ENCODE data around the gene CPNE7.
"Not testable (repeated sequence)": the region's sequence is repeated elsewhere in the genome, so short reads cannot be mapped to it uniquely, and the experiment has no call there.

The CPNE7 gene

DNA sequence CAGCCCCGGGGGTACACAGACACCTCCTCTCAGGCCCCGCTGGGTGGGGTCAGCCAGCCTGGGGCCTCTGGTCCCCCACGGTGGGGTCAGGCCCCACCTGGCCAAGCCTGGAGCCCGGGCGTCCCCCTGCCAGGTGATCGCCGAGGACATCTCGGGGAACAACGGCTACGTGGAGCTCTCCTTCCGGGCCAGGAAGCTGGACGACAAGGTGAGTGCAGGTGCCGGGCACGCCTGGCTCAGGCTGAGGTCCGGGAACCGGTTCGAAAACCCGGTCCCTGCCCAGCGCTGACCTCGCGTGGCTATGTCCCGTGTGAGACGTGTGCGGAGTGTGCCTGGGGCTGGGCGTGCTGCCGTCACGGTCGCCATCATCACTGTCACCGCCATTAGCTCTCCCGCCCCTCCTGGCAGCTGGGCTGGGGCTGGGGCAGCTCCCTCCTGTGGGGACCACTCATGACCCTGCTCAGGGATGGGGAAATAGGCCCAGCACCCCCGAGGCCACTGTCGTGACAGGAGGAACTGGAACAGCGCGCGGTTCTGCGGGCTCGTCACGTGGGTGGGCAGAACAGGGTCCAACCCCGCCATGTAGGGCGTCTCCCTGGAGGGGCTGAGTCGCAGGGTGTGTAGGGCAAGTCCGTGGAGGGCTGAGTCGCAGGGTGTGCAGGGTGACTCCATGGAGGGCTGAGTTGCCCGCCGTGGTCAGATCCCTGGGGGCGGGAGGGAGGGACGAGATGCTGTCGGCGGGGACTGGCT is 8.5 kb downstream of the CPNE7 start:
- DNase-seq, result no peak

GRCh38 chr16:89584768-89585549 is 9.4 kb downstream of the CPNE7 start:
- DNase-seq, result no peak

- DNase-seq, result no peak
These were observed 10.7 kb downstream of the CPNE7 start for GRCh38 chr16:89586218-89586617.

- no peak for DNase-seq
These were observed 11.3 kb downstream of the CPNE7 start for GRCh38 chr16:89586853-89587252.

- DNase-seq, result not testable (repeated sequence)
These were observed 12.1 kb downstream of the CPNE7 start for GRCh38 chr16:89587676-89588075.

GRCh38 chr16:89588413-89589109 is 13.0 kb downstream of the CPNE7 start:
- DNase-seq, result no peak

- DNase-seq, result no peak
These were observed 13.8 kb downstream of the CPNE7 start for GRCh38 chr16:89589241-89589926.

DNA sequence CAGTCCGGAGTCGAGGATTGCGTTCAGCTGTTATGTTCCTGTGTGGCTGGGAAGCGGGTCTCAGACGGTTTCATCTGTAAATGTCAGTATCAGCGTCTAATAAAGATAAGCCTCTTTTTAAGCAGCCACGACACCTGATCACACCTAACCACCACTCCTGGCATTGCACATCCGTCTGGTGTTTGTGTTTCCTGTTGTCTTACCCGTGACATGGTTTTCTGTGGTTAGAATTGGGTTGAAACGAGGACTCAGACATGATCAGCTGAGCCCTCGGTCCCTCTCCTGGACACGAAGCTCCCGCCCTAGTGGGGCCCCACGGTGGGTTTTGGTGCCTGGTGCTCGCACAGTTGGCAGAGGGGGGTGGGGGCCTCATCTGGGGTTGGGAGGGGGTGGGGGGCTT is 18.3 kb downstream of the CPNE7 start:
- no peak for DNase-seq

DNA sequence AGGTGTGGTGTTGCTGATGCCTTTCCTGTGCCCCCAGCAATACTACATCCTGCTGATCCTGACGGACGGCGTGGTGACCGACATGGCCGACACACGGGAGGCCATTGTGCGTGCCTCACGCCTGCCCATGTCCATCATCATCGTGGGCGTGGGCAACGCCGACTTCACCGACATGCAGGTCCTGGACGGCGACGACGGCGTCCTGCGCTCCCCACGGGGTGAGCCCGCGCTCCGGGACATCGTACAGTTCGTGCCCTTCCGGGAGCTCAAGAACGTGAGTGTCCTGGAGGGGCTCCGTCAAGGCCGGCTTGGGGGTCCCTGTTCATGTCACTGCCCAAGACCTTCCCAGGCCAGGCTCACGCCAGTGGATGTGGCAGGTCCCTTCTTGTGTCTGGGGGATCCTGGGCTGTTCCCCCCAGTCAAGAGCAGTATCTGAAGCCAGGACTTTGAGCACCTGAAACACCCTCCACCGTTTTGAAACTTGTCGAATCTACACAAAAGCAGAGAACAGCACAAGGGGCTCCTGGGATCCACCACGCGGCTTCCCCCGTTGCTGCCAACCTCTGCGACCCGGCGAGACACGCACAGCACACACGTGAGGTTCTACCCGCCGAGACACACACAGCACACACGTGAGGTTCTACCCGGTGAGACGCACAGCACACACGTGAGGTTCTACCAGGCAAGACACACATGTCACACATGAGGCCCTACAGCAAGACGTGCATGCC is 19.9 kb downstream of the CPNE7 start:
- no peak for DNase-seq

DNA sequence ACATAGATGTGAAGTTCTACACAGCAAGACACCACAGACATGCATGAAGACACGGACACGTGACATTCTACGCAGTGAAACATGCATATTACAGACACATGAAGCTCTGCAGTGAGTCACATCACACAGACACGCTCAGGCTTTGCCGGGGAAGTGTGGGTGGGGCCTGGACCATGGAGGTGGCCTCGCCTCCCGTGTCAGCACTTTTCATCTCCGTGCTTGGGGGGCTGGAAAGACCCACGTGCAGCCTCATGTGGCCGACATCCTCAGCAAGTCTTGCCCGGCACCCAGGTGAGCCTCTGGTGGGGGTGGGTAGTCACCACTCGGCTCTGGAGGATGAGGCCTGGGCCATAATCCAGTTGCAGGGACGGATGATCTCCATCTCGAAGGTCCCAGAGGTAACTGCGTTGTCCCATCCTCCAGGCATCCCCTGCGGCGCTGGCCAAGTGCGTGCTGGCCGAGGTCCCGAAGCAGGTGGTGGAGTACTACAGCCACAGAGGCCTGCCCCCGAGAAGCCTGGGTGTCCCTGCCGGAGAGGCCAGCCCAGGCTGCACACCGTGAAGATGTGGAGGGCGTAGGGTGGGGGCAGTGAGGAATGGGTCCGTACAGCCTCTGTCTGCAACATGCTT is 20.6 kb downstream of the CPNE7 start:
- DNase-seq, result no peak

DNA sequence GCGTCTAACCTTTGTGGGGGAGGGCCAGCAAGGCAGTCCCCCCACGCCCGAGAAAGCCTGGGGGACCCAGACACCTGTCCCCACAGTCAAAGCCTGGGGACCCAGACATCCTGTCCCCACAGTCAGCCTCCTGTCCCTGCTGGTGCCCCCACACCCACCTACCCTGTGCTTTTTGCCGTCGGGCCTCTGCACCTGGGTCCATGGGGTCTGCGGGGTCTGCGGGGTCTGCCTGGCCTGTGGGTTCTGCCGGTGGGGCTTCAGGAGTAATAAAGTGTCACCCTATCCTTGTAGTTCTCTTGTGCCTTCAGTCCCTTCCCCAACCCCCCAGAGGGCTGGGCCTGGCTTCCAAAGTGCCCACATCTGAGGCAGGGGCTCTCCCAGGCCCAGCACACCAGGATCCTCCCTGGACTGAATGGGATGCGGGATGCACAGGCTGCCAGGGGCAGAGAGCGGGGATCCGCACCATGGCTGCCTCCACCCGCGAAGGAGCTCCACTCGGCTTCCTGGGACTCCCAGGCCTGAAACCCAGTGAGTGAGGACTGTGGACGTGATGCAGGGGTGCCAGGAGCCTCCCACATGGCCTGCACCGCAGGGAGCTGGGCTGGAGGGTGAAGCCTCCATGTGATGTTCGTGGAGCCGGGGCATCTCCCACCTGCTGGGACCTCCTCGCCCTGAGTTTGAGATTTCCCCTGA is 21.5 kb downstream of the CPNE7 start:
- no peak for DNase-seq

GRCh38 chr16:89598199-89598598 is 22.6 kb downstream of the CPNE7 start:
- no peak for DNase-seq

- DNase-seq, result no peak
These were observed 23.9 kb downstream of the CPNE7 start for GRCh38 chr16:89599451-89599858.

- DNase-seq, result no peak
These were observed 24.3 kb downstream of the CPNE7 start for GRCh38 chr16:89599902-89600301.

DNA sequence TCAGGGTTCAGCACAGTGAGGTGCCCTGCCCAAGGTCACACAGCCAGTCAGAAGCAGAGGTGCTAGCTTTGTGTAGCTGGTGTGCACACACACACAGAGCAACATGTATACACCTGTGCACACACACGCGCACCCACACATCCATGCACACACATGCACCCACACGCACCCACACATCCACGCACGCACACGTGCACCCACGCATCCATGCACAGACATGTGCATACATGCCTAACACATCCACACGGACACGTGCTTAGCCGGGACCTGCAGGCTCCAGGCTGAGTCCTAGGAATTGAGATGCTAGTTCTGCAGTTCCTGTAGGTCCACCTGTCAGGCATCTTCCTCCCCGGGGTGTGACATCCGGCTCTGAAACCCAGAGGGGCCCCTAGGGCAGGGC is 24.9 kb downstream of the CPNE7 start:
- DNase-seq, result no peak

DNA sequence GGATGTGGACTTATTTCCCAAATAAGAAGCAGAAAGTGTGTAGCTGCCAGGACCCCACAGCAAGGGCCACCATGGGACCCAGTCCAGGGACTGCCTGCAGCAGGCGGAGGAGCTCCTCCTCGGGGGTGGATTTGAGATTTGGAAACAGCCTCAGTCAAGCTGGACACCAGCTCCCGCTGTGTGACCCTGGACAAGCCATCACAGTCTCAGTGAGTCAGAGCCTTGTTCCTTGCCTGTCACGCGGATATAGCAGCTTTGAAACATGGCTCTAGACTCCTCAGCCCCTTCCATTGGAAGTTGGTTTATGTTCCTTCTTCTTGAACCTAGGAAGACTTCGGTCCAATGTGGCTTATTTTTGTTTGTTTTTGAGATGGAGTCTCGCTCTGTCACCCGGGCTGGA is 25.4 kb downstream of the CPNE7 start:
- no peak for DNase-seq

- no peak for DNase-seq
These were observed 26.3 kb downstream of the CPNE7 start for GRCh38 chr16:89601906-89602272.

DNA sequence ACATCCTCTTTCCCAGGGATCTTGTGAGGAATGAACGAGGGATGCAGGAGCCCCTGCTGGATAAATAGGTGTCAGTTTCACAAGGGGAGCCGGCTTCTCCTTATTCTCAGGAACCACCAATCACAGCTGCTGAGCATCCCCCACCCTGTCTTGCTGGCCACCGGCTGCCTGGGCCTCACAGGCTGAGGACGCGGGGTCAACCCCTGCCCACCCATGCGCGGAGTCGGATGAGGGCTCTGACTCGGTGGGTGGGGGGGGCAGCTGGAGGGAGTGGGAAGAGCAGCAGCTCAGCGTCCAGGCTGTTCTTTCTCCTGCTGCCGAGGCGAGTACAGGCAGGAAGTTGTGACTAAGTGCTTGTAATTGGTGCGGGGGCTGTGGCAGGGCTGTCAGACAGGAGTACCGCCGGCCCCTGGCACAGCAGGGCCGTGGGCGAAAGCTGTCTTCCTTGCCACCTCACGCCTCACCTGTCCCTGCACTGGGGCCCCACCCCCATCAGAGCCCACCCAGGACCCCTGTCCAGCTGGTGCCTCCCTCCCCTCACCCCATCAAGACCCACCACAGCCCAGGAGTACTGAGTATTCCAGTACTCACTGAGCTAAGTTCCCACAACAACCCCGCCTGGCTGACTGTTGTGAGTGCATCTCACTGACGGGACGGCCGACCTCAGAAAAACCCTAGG is 26.9 kb downstream of the CPNE7 start:
- peak; percentile 30 for DNase-seq

DNA sequence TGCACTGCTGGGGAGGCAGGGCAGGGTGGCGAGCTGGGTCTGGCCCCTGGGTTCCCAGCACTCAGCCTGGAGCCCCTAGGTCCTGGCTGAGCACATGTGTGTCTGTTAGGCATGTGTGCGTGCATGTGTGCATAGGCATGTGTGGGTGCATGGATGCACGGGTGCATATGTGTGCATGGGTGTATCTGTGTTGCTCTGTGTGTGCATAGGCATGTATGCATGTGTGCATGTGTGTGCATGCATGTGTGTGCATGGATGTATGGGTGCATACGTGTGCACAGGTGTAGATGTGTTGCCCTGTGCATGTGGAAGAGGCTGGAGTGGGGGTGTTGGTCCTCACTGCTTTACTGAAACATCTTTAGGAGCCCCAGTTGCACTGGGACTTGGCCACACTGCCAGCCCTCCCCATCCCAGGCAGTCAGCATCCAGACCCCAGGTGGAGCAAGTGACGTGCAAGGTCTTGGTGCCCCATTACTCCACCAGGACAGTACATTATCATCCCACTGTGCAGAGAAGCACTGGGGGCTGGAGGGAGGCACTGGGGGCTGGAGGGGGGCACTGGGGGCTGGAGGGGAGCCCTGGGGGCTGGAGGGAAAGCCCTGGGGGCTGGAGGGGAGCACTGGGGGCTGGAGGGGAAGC is 27.5 kb downstream of the CPNE7 start:
- no peak for DNase-seq

GRCh38 chr16:89604764-89605163 is 29.2 kb downstream of the CPNE7 start:
- DNase-seq, result no peak

Data from NCI-H2171 (cell line).